GM20431 (cell line): ENCODE data around the gene IGSF8.

Source experiments
- in situ Hi-C: fragments of 300-500 bp; cut with MseI, MboI; formaldehyde crosslinking; loops from one replicate; pipeline ENCODE4 v1.15.0; 2020; ENCODE audit warnings: low sequenced_read_pairs; ENCODE audit not compliant: unreplicated experiment

Gene IGSF8

GRCh38 chr1:160092366-160093068, 5.9 kb downstream of the IGSF8 start:
- in situ Hi-C loops: no loop called here

DNA sequence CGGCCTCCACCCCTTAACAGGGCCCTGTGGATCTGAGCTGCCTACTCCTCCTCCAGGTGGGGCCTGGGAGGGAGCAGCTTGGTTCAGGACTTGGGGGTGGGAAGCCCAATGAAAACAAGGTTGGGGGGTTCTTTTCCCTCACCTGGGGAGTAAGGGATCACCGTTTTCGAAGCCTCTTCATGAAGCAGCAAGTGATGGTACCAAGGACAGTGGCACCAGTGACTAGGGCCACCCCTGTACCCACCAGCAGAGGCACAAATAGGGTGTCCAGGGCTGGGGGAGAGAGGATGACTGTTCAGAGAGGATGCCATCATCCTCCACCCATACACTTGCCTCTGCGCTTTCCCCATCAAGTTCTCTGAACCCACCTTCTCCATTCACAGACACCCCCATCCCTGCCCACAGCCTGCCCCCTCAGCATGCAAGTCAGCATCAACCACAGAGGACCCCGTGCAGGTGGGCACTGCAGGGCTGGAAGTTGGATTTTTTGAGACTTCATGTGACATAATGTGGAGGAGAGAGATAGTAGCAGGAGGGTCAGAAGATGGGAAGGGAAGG, 6.7 kb downstream of the IGSF8 start:
- in situ Hi-C loops: no loop called here

- in situ Hi-C loops: no loop called here
Measured at GRCh38 chr1:160090760-160091159, 7.7 kb downstream of the IGSF8 start.

- in situ Hi-C loops: no loop called here
Measured at GRCh38 chr1:160089883-160090282, 8.5 kb downstream of the IGSF8 start.

DNA sequence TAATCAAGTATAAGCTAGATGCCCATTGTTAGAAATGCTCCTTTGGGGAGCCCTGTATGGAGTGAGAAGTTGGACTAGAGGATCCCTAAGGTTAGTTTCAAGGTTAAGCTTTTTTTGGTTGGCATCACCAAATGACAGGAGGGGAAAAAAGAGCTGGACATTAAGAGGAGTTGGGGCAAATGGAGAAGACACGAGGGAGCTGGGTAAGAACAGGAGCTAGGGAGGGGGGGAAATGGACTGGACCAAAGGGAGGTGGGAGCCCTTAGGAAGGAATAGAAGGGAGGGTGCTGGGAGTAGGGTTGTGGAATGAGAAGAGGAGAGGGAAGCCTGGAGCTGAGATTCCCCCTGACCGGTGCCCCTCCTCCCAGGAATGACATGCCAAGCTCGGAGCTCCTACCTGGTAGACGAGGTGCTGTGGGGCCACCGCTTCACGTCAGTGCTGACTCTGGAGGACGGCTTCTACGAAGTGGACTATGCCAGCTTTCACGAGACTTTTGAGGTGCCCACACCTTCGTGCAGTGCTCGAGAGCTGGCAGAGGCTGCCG, 11.2 kb downstream of the IGSF8 start:
- in situ Hi-C loops: no loop called here

DNA sequence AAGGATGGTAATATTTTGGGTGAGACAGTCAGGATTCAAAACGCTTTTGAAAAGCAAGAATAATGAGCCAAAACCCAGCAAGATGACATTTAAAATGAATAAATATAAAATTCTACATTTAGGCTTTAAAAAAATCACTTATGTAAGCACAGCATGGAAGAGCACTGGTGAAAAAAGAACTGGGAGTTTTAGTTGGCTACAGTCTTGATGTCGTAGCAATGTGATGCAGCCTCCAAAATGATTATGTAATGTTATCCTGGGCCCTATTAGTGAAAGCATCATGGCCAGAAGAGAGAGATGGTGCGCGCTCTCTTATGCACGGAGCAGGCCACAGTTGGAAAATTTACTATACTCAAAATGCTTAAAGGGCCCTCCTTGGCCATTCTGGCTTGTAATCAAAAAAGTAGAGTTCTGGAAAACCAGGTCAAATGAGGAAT, 11.9 kb downstream of the IGSF8 start:
- in situ Hi-C loops: no loop called here

- in situ Hi-C loops: no loop called here
Measured at GRCh38 chr1:160085686-160086455, 12.5 kb downstream of the IGSF8 start.

GRCh38 chr1:160084771-160085321, 13.6 kb downstream of the IGSF8 start:
- in situ Hi-C loops: no loop called here

DNA sequence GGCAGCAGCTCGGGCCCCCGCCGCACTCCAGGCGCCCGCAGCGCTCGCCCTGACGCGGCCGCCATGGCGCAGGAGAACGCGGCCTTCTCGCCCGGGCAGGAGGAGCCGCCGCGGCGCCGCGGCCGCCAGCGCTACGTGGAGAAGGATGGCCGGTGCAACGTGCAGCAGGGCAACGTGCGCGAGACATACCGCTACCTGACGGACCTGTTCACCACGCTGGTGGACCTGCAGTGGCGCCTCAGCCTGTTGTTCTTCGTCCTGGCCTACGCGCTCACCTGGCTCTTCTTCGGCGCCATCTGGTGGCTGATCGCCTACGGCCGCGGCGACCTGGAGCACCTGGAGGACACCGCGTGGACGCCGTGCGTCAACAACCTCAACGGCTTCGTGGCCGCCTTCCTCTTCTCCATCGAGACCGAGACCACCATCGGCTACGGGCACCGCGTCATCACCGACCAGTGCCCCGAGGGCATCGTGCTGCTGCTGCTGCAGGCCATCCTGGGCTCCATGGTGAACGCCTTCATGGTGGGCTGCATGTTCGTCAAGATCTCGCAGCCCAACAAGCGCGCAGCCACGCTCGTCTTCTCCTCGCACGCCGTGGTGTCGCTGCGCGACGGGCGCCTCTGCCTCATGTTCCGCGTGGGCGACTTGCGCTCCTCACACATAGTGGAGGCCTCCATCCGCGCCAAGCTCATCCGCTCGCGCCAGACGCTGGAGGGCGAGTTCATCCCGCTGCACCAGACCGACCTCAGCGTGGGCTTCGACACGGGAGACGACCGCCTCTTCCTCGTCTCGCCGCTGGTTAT, 14.2 kb downstream of the IGSF8 start:
- in situ Hi-C loops: no loop called here

DNA sequence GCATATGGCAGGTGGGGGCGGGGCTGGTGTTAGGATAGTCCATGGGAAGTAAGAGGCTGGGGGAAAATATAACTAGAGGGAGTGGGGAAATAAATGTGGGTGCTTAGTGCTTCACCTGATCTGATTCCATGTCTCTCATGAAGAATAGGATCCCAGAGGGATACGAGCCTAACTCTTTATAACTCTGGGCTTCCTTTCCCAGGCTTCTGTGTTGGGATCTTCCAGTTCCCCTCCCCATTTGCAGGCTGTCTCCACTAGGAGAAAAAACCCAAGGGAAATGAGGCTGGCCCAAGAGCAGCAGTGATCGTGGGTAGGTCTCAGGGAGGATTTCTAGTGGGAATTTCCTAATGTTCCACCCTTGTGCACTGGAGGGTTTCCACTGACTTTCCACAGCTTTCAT, 15.5 kb downstream of the IGSF8 start:
- in situ Hi-C loops: no loop called here

DNA sequence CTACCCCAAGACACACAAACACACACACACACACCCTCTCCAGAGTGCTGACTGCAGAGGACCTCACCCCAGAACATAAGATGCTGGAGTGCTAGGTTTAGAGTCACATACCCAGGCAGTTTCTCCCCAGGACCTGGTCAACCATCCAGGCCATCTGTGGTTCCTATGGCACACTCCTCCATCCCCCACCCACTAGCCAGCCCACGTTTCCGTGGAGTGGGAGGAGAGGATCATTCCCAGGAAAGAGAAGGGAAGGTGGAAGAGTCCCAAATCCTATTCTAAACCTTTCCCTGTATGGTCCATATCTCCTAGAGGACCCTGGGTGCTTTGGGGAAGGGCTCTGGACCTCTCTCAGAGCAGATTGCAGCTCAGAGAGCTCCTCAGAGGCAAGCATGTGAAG, 15.9 kb downstream of the IGSF8 start:
- in situ Hi-C loops: no loop called here

- in situ Hi-C loops: no loop called here
Measured at GRCh38 chr1:160081261-160081936, 17.0 kb downstream of the IGSF8 start, which contains the start of gene KCNJ9. Gene KCNJ9, plus strand, starts transcription at chr1:160081538. Its CDS starts 2,493 bp downstream, at chr1:160084031.

DNA sequence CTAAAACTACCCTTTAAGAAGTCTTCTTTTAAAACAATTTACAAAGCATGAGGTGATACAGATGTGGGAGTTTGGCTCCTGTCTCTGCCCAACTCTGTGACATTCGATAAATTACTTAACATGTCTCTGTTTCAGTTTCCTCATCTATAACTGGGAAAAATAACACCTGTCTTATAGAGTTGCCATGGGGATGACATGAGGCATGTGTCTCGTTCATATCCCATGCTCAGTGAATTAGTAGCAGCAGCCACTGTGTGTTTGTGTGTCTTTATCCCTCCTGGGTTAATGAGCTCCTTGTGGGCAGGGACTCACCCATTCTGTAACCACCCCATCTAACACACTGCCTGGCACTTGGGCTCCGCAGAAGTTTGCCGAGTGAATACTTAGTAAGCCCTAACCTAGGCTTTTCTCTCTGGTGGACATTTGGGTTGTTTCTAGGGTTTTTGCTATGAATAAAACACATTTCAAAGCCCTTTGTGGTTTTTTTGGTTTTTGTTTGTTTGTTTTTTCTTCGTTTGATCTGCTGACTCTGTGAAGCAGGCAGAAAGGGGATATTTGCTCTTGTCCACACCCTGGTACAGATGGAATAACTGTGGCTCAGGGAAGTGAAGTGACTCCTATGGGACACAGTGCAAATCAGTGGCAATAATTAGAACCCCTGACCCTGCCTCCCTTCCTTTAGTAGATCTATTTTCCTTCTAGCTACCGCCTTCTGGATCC, 17.9 kb downstream of the IGSF8 start:
- in situ Hi-C loops: no loop called here

DNA sequence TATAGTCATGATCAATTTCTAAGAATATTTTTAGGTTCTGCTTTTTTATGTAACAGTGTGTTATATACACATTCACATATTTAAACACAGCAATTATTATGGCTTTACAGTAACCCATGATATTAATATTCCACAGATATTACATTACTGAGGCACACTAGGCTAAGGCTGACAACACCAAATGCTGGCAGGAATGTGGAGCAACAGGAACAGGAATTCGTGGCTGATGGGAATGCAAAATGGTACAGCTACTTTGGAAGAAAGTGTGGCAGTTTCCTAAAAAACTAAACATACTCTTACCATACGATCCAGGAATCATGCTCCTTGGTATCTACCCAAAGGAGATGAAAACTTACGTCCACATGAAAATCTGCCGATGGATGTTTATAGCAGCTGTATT, 19.0 kb downstream of the IGSF8 start:
- in situ Hi-C loops: no loop called here

GRCh38 chr1:160078512-160079195, 19.8 kb downstream of the IGSF8 start:
- in situ Hi-C loops: no loop called here

DNA sequence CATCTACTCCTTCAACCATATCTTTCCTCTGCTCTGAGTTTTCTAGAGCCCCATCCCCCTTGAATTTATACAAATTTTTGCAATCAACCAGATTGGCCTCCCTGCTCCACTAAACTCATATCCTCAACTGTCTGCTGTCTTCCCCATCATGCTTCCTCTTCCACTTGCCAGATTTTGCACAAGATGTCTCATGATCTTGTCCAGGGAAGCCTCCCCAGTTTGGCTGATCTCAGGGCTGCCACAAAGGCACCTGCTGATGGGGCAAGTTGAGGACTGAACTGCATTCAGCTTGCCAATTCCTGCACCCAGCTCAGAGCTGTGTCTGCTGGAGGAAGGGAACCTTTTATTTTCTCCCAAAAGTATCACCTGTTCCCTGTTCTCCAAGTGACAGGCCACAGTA, 20.9 kb downstream of the IGSF8 start:
- in situ Hi-C loops: no loop called here

GRCh38 chr1:160076295-160076694, 22.1 kb downstream of the IGSF8 start:
- in situ Hi-C loops: no loop called here

DNA sequence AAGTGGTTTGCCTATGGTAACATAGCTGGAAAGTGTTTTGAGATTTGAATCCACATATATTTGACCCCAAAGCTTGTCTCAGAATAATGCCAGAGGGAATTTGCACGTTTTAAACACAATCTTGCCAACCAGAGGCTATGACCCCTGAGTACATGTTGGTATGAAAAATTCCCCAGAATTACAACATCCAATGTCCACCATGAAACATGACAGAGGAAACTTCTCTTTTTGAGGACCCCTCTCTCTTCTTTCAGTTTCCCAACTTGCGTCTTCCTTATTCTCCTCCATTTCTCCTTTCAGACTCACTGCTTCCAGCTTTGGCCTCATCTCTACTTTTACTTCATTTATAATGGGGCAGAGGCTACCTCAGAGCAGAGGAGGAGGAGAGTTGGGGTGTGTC, 22.6 kb downstream of the IGSF8 start:
- in situ Hi-C loops: no loop called here
